Measurements from ENCODE around the gene CPE.

GRCh38 chr4:165517216-165517615 is 138.4 kb downstream of the CPE start:
- TF ChIP-seq CTCF (IDR thresholded peaks at IDR 0.05) (no peak), POLR2A (IDR thresholded peaks at IDR 0.05) (no peak)

Data from adrenal gland (tissue), 5 donors.